Ovary (tissue), 3 donors: Measurements from ENCODE around the gene FAM171A2.

Experiments used
- EP300 ChIP-seq: sonication (generic); formaldehyde crosslinking; IDR thresholded peaks from one replicate; pipeline ENCODE4 v1.6.1; 2017; ENCODE audit warnings: antibody characterized with exemption
- TF ChIP-seq, protein P1 (sequence below), 3 donors: fragments of 450-650 bp in 2 of 3; fragments of 200-600 bp in 1 of 3; IDR thresholded peaks; one replicate each; pipeline versions ENCODE4 v1.5.1 to v1.8.0; 2016 to 2022; ENCODE audit warnings: antibody characterized with exemption in 3 of 3, mild to moderate bottlenecking in 1 of 3
- donor health status: DM: no; HTN: no; CAD: no.

DNA sequence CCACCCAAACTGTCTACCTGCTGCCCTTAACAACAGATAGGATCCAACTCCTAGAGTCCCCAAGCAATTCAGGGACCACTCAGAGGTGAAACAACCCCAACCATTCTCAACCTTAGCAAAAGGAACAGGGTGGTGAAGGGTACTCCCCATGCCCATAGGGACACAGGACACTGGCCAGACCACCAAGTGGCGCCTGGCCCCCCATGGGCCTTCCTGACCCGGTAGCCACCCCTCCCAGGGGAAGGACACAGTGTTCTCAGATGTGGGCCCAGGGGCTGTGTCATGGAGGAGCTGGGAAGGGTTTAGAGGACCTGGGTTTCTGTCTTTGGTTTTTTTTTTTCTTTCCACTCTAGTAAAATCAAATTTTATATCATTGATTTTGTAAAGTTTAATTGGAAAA lies 29.3 kb downstream of the FAM171A2 start:
- no peak for TF ChIP-seq EP300
- TF ChIP-seq, protein P1, sequence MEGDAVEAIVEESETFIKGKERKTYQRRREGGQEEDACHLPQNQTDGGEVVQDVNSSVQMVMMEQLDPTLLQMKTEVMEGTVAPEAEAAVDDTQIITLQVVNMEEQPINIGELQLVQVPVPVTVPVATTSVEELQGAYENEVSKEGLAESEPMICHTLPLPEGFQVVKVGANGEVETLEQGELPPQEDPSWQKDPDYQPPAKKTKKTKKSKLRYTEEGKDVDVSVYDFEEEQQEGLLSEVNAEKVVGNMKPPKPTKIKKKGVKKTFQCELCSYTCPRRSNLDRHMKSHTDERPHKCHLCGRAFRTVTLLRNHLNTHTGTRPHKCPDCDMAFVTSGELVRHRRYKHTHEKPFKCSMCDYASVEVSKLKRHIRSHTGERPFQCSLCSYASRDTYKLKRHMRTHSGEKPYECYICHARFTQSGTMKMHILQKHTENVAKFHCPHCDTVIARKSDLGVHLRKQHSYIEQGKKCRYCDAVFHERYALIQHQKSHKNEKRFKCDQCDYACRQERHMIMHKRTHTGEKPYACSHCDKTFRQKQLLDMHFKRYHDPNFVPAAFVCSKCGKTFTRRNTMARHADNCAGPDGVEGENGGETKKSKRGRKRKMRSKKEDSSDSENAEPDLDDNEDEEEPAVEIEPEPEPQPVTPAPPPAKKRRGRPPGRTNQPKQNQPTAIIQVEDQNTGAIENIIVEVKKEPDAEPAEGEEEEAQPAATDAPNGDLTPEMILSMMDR (IDR thresholded peaks at IDR 0.05): no peak
